NCI-H526 (cell line): ENCODE data around the gene CD93.

Experiments
- DNase-seq, 2 experiments: peaks; one replicate each; lab custom pipeline; 2025; lab: John Stamatoyannopoulos, UW

The CD93 gene

GRCh38 chr20:23034721-23035671, 51.1 kb downstream of the CD93 start, which contains the start of gene SSTR4:
TSS of gene SSTR4 (plus strand) at chr20:23035312. CDS start at chr20:23035484, 172 bp downstream.
- DNase-seq = no peak

DNA sequence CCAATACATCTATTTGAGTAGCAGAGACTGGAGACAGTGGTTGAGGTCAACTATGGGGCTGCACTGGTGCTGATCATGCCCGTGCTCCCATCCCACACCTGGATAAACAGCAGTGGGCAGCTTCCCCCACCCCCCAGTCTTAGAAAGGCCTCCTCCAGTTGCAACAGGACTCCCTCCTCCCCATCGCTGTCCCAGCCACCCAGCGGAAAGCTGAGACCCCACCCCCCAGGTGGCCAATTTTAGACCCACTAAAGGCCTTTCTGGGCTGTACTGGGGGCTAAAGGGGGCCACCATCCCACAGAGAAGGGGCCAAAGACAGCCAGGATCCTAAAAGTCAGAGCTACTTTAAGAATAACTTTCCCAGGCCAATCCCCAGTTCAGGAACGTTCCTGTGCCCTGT, 52.2 kb downstream of the CD93 start:
- no peak for DNase-seq

DNA sequence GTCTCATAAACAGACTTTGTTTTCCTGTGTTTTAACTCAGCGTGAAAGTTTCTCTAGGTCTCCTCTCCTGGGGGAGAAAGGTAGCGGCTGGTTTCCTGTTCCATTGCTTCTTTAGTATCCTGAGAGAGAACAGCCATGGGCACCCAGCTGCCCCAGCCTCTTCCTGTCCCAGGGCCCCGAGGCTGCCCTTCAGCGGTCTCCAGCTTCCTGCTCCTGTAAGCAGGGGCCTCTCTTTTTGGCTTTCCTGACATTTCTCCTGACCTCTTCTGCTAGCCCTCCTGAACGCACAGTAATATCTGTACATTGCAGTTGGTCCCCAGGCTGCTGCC, 53.4 kb downstream of the CD93 start:
- no peak for DNase-seq

DNA sequence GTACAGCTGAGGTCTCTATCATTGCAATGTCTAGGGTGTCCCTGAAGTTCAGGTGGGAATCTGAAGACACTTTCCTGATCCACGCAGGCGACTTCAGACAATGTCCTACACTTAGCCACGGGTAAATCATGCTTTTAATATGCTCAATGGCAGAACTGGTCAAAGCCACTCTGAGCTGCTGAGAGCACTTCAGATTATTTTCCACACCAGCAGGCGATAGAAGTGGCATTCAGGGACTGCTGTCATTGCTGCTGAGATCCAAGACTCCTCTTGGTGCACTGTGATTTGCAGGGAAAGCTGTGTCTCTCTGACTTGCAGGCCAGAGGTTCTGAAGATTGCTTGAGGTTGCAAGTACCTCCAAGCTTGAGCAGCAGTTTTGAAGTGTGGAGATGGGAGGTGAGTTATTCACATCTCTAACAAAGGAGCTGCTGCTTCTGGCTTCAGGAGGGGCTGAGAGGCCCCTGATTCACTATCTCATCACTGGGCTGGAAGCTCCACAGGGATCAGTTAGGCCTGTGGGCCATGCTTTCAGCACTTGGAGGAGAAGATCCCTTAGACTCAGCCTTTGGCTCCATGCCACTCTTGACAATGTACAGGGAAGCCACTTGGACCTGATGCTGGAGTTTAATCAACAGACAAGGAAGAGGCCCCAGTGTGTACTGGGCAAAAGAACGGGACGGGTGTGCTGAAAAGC, 53.9 kb downstream of the CD93 start:
- DNase-seq = no peak

- DNase-seq = no peak
These were observed 54.8 kb downstream of the CD93 start for GRCh38 chr20:23031346-23031745.
